Body of pancreas (tissue), 4 donors: ENCODE measurements around the gene IGF2BP2. TPM values are rescaled to one million over a fixed set of nuclear protein-coding genes. Genes with fewer than 3 reads are reported as not detected.

ENCODE experiments used
- ATAC-seq: fragments of 150-250 bp; one replicate; pipeline ENCODE4 v1.9.1; 2016
- DNase-seq, 4 donors: peaks; one replicate each; pipeline ENCODE4 v3.0.0-alpha.2; 2019
- H3K27ac ChIP-seq, 4 donors: fragments of 200-600 bp; sonication (generic); 1 replicate in 3 of 4; 2 replicates in 1 of 4; pipeline versions ENCODE4 v1.5.1 to v1.6.1; 2016 to 2019; ENCODE audit warnings: mild to moderate bottlenecking in 1 of 4, mixed read lengths in 1 of 4, moderate library complexity in 1 of 4
- H3K27me3 ChIP-seq, 2 donors: fragments of 200-600 bp; sonication (generic); one replicate each; pipeline ENCODE4 v1.6.0; 2016; ENCODE audit warnings: mild to moderate bottlenecking in 1 of 2
- H3K36me3 ChIP-seq, 2 donors: fragments of 200-600 bp; sonication (generic); replicated peaks in 1 of 2; 2 replicates each; pipeline ENCODE4 v1.5.1; 2016; ENCODE audit warnings: low read depth in 2 of 2; ENCODE audit not compliant: insufficient read depth in 1 of 2
- H3K4me1 ChIP-seq: fragments of 200-600 bp; sonication (generic); one replicate; pipeline ENCODE4 v1.6.0; 2016
- H3K4me3 ChIP-seq, 2 donors: fragments of 200-600 bp; sonication (generic); 1 replicate in 1 of 2; 2 replicates in 1 of 2; pipeline ENCODE4 v1.5.1; 2016 to 2019
- H3K9me3 ChIP-seq, 3 donors: fragments of 200-600 bp; sonication (generic); 1 replicate in 2 of 3; 2 replicates in 1 of 3; pipeline ENCODE4 v1.5.1; 2016
- POLR2A ChIP-seq, 3 donors: fragments of 450-650 bp; IDR thresholded peaks; one replicate each; pipeline ENCODE4 v1.6.1; 2016; ENCODE audit warnings: antibody characterized with exemption in 3 of 3, mild to moderate bottlenecking in 2 of 3
- WGBS, 2 donors: methylation state at CpG; one replicate each; pipeline ENCODE4 v1.1.5; 2017; 5-methylcytosine and 5-hydroxymethylcytosine counted together
- intact Hi-C: fragments of 100-400 bp; cut with DNase I; formaldehyde crosslinking; loops from one replicate; pipeline ENCODE4 v1.15.1; 2023
- total RNA-seq, 2 donors: library from RNA; depleted of rRNA; stranded (reverse); fragments of >200 nt; gene quantifications; one replicate each; pipeline ENCODE4 v1.1.0, GENCODE V29; 2016
- TF ChIP-seq, protein P1 (sequence below), 7 experiments: fragments of 450-650 bp in 4 of 7; fragments of 200-600 bp in 3 of 7; sonication (generic) in 3 of 7; IDR thresholded peaks; one replicate each; pipeline ENCODE4 v1.5.1; 2016 to 2019; ENCODE audit warnings: antibody characterized with exemption in 7 of 7

IGF2BP2 gene
- total RNA-seq, 2 donors from 2014 or later, result 19.4 to 25.2 TPM

DNA sequence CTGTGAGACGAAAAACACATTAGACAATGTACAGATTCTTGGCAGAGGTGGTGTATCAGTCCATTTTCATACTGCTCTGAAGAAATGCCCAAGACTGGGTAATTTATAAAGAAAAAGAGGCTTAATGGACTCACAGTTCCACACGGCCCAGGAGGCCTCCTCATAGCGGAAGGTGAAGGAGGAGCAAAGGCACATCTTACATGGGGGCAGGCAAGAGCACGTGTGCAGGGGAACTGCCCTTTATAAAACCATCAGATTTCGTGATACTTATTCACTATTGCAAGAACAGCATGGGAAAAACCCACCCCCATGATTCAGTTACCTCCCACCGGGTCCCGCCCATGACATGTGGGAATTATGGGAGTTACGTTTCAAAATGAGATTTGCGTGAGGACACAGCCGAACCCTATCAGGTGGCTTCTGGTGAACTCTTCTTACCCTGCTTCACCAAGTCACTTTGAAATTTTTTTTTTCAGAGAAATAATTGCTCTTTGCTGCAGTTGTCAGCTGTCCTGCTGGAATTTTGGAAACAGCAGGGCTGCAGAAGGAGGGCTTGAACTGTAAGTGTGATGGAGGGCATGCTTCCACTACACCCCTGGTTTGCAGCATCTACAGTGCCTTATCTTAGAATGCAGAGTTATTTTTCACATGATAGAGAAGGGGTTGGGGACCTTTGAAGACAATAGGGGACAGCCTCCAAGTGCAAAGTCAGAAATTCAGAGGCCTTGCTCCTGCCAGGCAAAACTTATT, 2.9 kb upstream of the IGF2BP2 start:
- H3K9me3 ChIP-seq, result no peaks in the 10 kb centered on the region
- intact Hi-C loops, result no loop called here
- no peak overlapping the region for H3K27ac ChIP-seq
- no peak overlapping the region for H3K4me3 ChIP-seq
- H3K36me3 ChIP-seq, result no peaks in the 10 kb centered on the region
- DNase-seq, result no peak
- no peak for TF ChIP-seq POLR2A (IDR thresholded peaks at IDR 0.05)
- TF ChIP-seq, protein P1, sequence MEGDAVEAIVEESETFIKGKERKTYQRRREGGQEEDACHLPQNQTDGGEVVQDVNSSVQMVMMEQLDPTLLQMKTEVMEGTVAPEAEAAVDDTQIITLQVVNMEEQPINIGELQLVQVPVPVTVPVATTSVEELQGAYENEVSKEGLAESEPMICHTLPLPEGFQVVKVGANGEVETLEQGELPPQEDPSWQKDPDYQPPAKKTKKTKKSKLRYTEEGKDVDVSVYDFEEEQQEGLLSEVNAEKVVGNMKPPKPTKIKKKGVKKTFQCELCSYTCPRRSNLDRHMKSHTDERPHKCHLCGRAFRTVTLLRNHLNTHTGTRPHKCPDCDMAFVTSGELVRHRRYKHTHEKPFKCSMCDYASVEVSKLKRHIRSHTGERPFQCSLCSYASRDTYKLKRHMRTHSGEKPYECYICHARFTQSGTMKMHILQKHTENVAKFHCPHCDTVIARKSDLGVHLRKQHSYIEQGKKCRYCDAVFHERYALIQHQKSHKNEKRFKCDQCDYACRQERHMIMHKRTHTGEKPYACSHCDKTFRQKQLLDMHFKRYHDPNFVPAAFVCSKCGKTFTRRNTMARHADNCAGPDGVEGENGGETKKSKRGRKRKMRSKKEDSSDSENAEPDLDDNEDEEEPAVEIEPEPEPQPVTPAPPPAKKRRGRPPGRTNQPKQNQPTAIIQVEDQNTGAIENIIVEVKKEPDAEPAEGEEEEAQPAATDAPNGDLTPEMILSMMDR (IDR thresholded peaks at IDR 0.05), result no peak
- WGBS, 2 donors, result 93 to 96% methylated on average over 10 of the region's 10 CpGs
- H3K4me1 ChIP-seq, result peaks cover 22% of the 10 kb centered on the region
- peaks cover 0 to 5% of the 10 kb centered on the region in 2 donors for H3K27me3 ChIP-seq
- no peak for ATAC-seq

- peak overlapping the region; percentile 66 to 86 (median 74) for H3K27ac ChIP-seq
- H3K9me3 ChIP-seq, result no peaks in the 10 kb centered on the region
- DNase-seq, result peak; percentile 47 to 72 (median 62)
- 3 to 8% methylated on average over 21 to 68 of the region's 90 CpGs for WGBS, 2 donors
- H3K4me3 ChIP-seq, result peak overlapping the region; percentile 45 to 51
- peak; percentile 60 for ATAC-seq
- peaks cover 25% of the 10 kb centered on the region for H3K4me1 ChIP-seq
- TF ChIP-seq, protein P1 (IDR thresholded peaks at IDR 0.05), result no peak
- TF ChIP-seq POLR2A (IDR thresholded peaks at IDR 0.05), result peak in 2 of 3 donors; percentile 47 to 49
- H3K27me3 ChIP-seq, result peaks cover 0 to 5% of the 10 kb centered on the region in 2 donors
- H3K36me3 ChIP-seq, result no peaks in the 10 kb centered on the region
- intact Hi-C loops, result no loop called here
Measured at GRCh38 chr3:185825639-185826481, 1.0 kb upstream of the IGF2BP2 start.

DNA sequence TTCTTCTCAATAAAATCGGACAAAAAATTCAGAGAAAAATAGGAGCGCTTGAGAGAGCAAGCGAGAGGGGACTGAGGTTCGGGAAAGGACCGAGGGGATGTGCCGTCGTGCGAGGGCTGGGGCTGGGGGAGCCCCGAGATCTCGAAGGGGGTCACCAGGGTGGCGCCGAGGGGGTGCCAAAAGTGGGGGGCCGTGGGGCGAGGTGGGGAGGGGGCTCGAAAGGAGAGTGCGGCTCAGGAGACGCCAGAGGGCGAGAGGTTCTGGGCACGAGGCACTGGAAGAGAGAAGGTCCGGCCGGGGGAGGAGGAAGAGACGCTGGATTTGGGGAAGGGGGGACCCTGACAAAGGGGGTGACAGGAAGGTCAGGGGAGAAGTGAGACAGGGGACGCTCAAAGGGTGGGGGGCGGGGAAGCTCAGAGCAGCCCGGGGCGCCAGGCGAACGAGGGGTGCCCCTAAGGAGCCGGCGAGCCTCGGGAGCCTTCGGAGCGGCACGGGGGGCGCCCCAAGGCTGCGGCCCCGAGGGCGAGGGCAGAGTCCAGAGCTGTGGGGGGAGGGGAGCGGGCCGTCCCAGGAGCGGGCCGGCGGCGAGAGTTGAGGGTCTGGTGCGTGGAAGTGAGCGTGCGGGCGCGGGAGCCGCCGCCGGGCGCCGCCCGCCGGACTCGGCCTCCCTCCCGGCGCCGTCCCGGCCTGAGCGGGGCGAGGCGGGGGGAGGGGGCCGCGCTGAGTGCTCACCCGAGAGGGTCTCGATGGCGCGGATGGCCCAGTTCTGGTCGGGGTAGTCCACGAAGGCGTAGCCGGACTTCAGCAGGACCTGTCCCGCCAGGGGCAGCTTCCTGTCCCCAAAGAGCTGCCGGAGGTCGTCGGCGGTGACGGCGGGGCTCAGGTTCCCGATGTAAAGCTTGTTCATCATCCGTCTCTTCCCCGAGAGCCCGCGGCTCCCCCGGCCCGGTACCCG, 514 bp downstream of the IGF2BP2 start:
- Histone ChIP-seq H3K36me3 (no peaks in the 10 kb centered on the region), H3K27ac (peak overlapping the region; percentile 69 to 86 (median 76)), H3K4me1 (peaks cover 25% of the 10 kb centered on the region), H3K27me3 (peaks cover 0 to 5% of the 10 kb centered on the region in 2 donors), H3K4me3 (peak overlapping the region; percentile 25 to 89), H3K9me3 (no peaks in the 10 kb centered on the region)
- TF ChIP-seq, protein P1 (IDR thresholded peaks at IDR 0.05), result no peak
- peak in 2 of 3 donors; percentile 32 to 49 for TF ChIP-seq POLR2A (IDR thresholded peaks at IDR 0.05)
- DNase-seq, result peak; percentile 11 to 36 (median 20)
- intact Hi-C loops, result no loop called here
- ATAC-seq, result peak; percentile 35
- 0 to 1% methylated on average over 32 to 52 of the region's 89 CpGs for WGBS, 2 donors
